ENCODE measurements around the gene MPPE1. TPM values are rescaled to one million over a fixed set of nuclear protein-coding genes. Genes with fewer than 3 reads are reported as not detected.
"Not testable (repeated sequence)": the region's sequence is repeated elsewhere in the genome, so short reads cannot be mapped to it uniquely, and the experiment has no call there.

MPPE1 gene
- total RNA-seq, 1 experiment from 2014 or later = 15.7 TPM

DNA sequence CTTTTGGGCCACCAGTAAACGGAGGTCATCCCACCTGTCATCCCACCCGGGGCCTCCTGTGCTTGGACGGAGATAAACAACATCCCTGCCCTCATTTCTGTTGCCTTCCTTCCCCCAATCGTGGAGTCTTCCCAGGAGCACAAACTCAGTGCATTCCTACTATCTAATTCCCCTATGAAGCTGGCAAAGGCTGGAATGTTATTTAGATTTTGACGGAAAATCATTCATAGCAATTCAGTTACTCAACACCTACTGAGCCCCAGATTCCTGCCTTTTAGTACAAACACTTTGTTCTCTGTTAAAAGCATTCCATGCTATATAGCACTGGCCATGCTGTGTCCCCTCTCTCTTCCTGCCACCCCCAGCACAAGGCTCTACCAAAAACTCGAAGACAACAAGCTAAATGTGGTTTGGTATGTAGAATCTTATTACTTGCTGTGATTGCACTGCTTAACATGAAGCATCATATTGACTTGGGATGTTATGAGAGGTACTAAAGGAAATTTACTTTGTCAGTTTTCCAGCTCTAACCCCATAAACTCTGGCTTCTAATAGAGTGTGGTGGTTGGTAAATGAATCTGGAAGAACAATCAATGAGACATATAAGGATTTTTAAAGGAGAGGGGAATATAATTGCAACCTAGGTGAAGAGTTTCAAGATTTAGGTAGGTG lies 40.9 kb upstream of the MPPE1 start:
- TF ChIP-seq, protein P1, sequence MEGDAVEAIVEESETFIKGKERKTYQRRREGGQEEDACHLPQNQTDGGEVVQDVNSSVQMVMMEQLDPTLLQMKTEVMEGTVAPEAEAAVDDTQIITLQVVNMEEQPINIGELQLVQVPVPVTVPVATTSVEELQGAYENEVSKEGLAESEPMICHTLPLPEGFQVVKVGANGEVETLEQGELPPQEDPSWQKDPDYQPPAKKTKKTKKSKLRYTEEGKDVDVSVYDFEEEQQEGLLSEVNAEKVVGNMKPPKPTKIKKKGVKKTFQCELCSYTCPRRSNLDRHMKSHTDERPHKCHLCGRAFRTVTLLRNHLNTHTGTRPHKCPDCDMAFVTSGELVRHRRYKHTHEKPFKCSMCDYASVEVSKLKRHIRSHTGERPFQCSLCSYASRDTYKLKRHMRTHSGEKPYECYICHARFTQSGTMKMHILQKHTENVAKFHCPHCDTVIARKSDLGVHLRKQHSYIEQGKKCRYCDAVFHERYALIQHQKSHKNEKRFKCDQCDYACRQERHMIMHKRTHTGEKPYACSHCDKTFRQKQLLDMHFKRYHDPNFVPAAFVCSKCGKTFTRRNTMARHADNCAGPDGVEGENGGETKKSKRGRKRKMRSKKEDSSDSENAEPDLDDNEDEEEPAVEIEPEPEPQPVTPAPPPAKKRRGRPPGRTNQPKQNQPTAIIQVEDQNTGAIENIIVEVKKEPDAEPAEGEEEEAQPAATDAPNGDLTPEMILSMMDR (IDR thresholded peaks at IDR 0.05; ENCODE audit: unreplicated experiment) = no peak
- BruUV-seq (replicated peaks) = no TSS peak
- no peak overlapping the region for H3K4me3 Mint-ChIP-seq (ENCODE audit: unreplicated experiment)
- DNase-seq (ENCODE audit: unreplicated experiment) = no peak
- H3K27me3 Mint-ChIP-seq (ENCODE audit: insufficient read depth, unreplicated experiment) = no peaks in the 10 kb centered on the region
- POLR2A ChIA-PET = interaction anchor here (4.5 kb wide), 1 partner anchor 32 kb away, joined by 77 read pairs; the partner anchor contains the start of gene IMPA2
- CTCF ChIA-PET = interaction anchor here (0.6 to 20.4 kb wide), 5 partner anchors 9 to 295 kb away, joined by 3 to 458 read pairs (median 3); no protein-coding TSS in a partner anchor
- peak overlapping the region; percentile 24 for H3K27ac Mint-ChIP-seq (ENCODE audit: low read depth, unreplicated experiment)
- peaks cover 30% of the 10 kb centered on the region for H3K4me1 Mint-ChIP-seq (ENCODE audit: insufficient read depth, unreplicated experiment)
- intact Hi-C loops (cut with micrococcal nuclease) = no loop called here
- no peaks in the 10 kb centered on the region for H3K9me3 Mint-ChIP-seq (ENCODE audit: unreplicated experiment)
- H3K36me3 Mint-ChIP-seq (ENCODE audit: insufficient read depth, unreplicated experiment) = no peaks in the 10 kb centered on the region

DNA sequence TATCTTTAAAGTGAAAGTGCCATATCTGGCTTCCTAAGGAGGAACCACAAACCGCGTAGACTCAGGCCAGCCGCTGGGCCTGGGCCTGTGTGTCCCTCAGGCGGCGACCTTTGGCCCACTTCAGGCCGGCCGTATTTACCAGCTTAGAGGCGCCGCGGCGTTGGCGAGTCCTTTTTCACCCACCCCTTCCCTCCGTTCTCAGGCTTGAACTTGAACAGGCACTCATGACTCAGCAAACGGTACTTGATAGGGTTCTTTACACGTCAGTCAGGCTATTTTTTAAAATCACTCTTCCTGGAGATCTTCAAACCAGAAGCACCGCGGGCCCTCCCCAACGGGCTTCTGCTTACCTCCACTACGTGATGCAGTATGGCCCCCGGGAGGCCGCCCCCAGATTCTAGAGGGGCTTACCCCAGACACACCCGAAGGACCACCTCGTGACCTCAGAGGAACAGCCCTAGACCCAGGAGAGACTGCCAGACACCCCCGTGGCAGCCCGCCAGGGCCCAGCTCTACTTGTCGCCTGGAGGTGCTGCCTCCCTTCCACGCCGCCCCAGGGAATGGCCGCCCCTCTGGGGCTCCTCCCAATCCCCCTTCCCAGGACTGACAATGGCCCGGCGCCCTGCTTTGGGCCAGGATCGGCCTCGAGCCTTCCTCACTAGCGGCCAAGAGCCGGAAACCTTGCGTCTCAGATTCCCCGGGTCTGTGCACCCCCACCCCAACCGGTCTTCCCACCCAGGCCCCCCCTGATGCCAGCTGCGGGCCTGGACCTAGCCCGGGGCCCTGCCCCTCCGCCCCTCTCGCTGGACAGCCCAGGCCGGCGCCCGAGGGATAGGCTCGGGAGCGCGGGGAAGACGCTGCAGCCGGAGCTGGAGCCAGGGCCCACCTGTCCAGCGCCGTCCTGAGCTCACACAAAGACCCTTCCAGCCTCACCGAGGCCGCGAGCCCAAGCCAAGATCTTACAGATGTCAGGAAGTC lies 39.4 kb upstream of the MPPE1 start:
- CTCF ChIA-PET = interaction anchor here (0.5 to 20.4 kb wide), 3 partner anchors 11 to 94 kb away, joined by 3 to 458 read pairs (median 11); no protein-coding TSS in a partner anchor
- peaks cover 30% of the 10 kb centered on the region for H3K4me1 Mint-ChIP-seq (ENCODE audit: insufficient read depth, unreplicated experiment)
- intact Hi-C loops (cut with micrococcal nuclease) = loop anchor here (1.0 kb wide), 1 partner anchor 34 kb away; the partner anchor contains the start of gene IMPA2
- H3K27ac Mint-ChIP-seq (ENCODE audit: low read depth, unreplicated experiment) = peak overlapping the region; percentile 95
- H3K9me3 Mint-ChIP-seq (ENCODE audit: unreplicated experiment) = no peaks in the 10 kb centered on the region
- peak overlapping the region; percentile 66 for H3K4me3 Mint-ChIP-seq (ENCODE audit: unreplicated experiment)
- no peaks in the 10 kb centered on the region for H3K36me3 Mint-ChIP-seq (ENCODE audit: insufficient read depth, unreplicated experiment)
- TF ChIP-seq, protein P1 (IDR thresholded peaks at IDR 0.05; ENCODE audit: unreplicated experiment) = no peak
- DNase-seq (ENCODE audit: unreplicated experiment) = peak; percentile 98
- no peaks in the 10 kb centered on the region for H3K27me3 Mint-ChIP-seq (ENCODE audit: insufficient read depth, unreplicated experiment)
- no TSS peak for BruUV-seq (replicated peaks)
- POLR2A ChIA-PET = interaction anchor here (0.6 to 4.5 kb wide), 22 partner anchors 8 to 430 kb away, joined by 3 to 77 read pairs (median 4); partner anchors contain the start of genes AFG3L2 and IMPA2

DNA sequence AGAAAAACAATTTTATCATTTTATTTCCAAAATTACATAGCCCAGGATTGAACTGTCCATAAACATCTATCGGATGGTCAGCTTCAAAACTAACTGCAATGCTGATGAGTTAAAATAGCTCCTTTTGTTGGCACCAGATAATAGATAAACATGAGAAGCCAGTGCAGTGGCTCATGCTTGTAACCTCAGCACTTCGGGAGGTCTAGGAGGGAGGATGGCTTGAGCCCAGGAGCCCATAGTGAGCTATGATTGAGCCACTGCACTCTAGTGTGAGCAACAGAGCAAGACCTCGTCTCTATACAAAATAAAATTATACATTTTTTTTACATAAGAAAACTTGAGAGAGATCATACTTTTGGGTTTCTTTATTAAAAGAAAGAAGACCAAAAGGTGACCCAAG lies 38.6 kb upstream of the MPPE1 start:
- Mint-ChIP-seq H3K4me1 (ENCODE audit: insufficient read depth, unreplicated experiment) (peaks cover 29% of the 10 kb centered on the region), H3K27me3 (ENCODE audit: insufficient read depth, unreplicated experiment) (no peaks in the 10 kb centered on the region), H3K9me3 (ENCODE audit: unreplicated experiment) (no peaks in the 10 kb centered on the region), H3K27ac (ENCODE audit: low read depth, unreplicated experiment) (peak overlapping the region; percentile 95), H3K36me3 (ENCODE audit: insufficient read depth, unreplicated experiment) (no peaks in the 10 kb centered on the region), H3K4me3 (ENCODE audit: unreplicated experiment) (peak overlapping the region; percentile 66)
- DNase-seq (ENCODE audit: unreplicated experiment) = peak; percentile 49
- TF ChIP-seq, protein P1 (IDR thresholded peaks at IDR 0.05; ENCODE audit: unreplicated experiment) = no peak
- POLR2A ChIA-PET = interaction anchor here (0.6 to 4.5 kb wide), 19 partner anchors 9 to 431 kb away, joined by 3 to 77 read pairs (median 4); partner anchors contain the start of genes AFG3L2 and IMPA2
- BruUV-seq (replicated peaks) = TSS peak; percentile 68
- intact Hi-C loops (cut with micrococcal nuclease) = loop anchor here (1.0 kb wide), 1 partner anchor 35 kb away; the partner anchor contains the start of gene IMPA2
- CTCF ChIA-PET = interaction anchor here (0.6 to 20.4 kb wide), 5 partner anchors 8 to 78 kb away, joined by 3 to 458 read pairs (median 4); no protein-coding TSS in a partner anchor

DNA sequence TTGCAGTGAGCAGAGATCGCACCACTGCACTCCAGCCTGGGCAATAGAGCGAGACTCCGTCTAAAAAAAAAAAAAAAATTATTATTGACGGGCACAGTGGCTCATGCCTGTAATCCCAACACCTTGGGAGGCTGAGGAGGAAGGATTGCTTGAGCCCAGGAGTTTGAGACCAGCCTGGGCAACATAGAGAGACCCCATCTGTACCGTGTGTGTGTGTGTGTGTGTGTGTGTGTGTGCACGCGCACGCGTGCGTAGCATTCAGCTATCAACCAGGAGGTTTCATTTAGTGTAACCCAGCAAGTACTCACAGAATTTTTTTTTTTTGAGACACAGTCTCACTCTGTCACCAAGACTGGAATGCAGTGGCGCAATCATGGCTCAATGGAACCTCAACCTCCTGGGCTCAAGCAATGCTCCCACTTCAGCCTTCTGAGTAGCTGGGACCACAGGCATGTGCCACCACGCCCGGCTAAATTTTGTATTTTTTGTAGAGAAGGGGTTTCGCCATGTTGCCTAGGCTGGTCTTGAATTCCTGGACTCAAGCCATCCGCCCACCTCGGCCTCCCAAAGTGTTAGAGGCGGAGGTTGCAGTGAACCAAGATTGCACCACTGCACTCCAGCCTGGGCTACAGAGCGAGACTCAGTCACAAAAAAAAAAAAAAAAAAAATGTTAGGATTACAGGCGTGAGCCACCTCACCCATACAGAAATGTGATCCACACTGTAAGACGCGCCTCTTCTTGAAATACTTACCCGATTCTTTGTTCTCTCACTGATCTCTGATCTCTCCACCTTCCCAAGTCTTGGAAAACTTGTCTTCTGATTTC lies 37.9 kb upstream of the MPPE1 start:
- H3K27ac Mint-ChIP-seq (ENCODE audit: low read depth, unreplicated experiment) = peak overlapping the region; percentile 95
- H3K9me3 Mint-ChIP-seq (ENCODE audit: unreplicated experiment); H3K36me3 Mint-ChIP-seq (ENCODE audit: insufficient read depth, unreplicated experiment); H3K27me3 Mint-ChIP-seq (ENCODE audit: insufficient read depth, unreplicated experiment); BruUV-seq (replicated peaks); intact Hi-C loops (cut with micrococcal nuclease): not testable (repeated sequence)
- peaks cover 28% of the 10 kb centered on the region for H3K4me1 Mint-ChIP-seq (ENCODE audit: insufficient read depth, unreplicated experiment)
- peak; percentile 75 for DNase-seq (ENCODE audit: unreplicated experiment)
- POLR2A ChIA-PET = interaction anchor here (0.6 to 4.5 kb wide), 21 partner anchors 8 to 431 kb away, joined by 3 to 77 read pairs (median 4); partner anchors contain the start of genes AFG3L2 and IMPA2
- peak overlapping the region; percentile 66 for H3K4me3 Mint-ChIP-seq (ENCODE audit: unreplicated experiment)
- CTCF ChIA-PET = interaction anchor here (0.5 to 20.4 kb wide), 8 partner anchors 9 to 291 kb away, joined by 3 to 458 read pairs (median 4); no protein-coding TSS in a partner anchor

All from MCF 10A (cell line).